Activated naive CD4-positive, alpha-beta T cell treated with anti-CD3 and anti-CD28 coated beads, Interleukin-2, amount 10 ng/mL, durations not matched to agents 7 days and 5 days (primary cell): ENCODE data around the gene AZIN2.
"Not testable (repeated sequence)": the region's sequence is repeated elsewhere in the genome, so short reads cannot be mapped to it uniquely, and the experiment has no call there.

ENCODE experiments used
- CTCF ChIA-PET: fragments of 350-600 bp; sonication (Branson Sonifier 250); formaldehyde crosslinking; loops from one replicate; lab custom pipeline; 2021; ENCODE audit warnings: antibody characterized with exemption; lab: Charles Lee
- DNase-seq: peaks from one replicate; pipeline ENCODE4 v3.0.0-alpha.2; 2020
- H3K27ac Mint-ChIP-seq: one replicate; pipeline ENCODE4 v1.8.0; 2021; ENCODE audit warnings: mild to moderate bottlenecking, moderate library complexity, mixed read lengths
- H3K27me3 Mint-ChIP-seq: one replicate; pipeline ENCODE4 v1.8.0; 2021; ENCODE audit warnings: mild to moderate bottlenecking, mixed read lengths
- H3K36me3 Mint-ChIP-seq: one replicate; pipeline ENCODE4 v1.8.0; 2021; ENCODE audit warnings: mixed read lengths
- H3K4me1 Mint-ChIP-seq: one replicate; pipeline ENCODE4 v1.8.0; 2021; ENCODE audit warnings: mixed read lengths
- H3K4me3 Mint-ChIP-seq: one replicate; pipeline ENCODE4 v1.8.0; 2021; ENCODE audit warnings: mild to moderate bottlenecking, moderate library complexity, mixed read lengths
- H3K9me3 Mint-ChIP-seq: one replicate; pipeline ENCODE4 v1.8.0; 2021; ENCODE audit warnings: mixed read lengths

The AZIN2 gene

GRCh38 chr1:33068108-33068507 lies 12.8 kb upstream of the AZIN2 start:
- H3K27me3 Mint-ChIP-seq, result peaks cover 46% of the 10 kb centered on the region
- H3K27ac Mint-ChIP-seq, CTCF ChIA-PET, DNase-seq, H3K36me3 Mint-ChIP-seq, H3K4me1 Mint-ChIP-seq, H3K4me3 Mint-ChIP-seq: not testable (repeated sequence)
- H3K9me3 Mint-ChIP-seq, result peaks cover 36% of the 10 kb centered on the region

- CTCF ChIA-PET, result interaction anchor here (1.7 kb wide), 1 partner anchor 15 kb away, joined by 5 read pairs; no protein-coding TSS in a partner anchor
- no peak overlapping the region for H3K27ac Mint-ChIP-seq
- no peaks in the 10 kb centered on the region for H3K36me3 Mint-ChIP-seq
- H3K9me3 Mint-ChIP-seq, result peaks cover 11% of the 10 kb centered on the region
- H3K27me3 Mint-ChIP-seq, result peaks cover 42% of the 10 kb centered on the region
- H3K4me1 Mint-ChIP-seq, result peaks cover 4% of the 10 kb centered on the region
- no peak for DNase-seq
- H3K4me3 Mint-ChIP-seq, result no peak overlapping the region
Observed at GRCh38 chr1:33070628-33071027, 10.3 kb upstream of the AZIN2 start.

- no peak for DNase-seq
- Mint-ChIP-seq H3K36me3 (no peaks in the 10 kb centered on the region), H3K4me1 (peaks cover 4% of the 10 kb centered on the region), H3K27ac (no peak overlapping the region), H3K4me3 (no peak overlapping the region), H3K9me3 (no peaks in the 10 kb centered on the region), H3K27me3 (peaks cover 42% of the 10 kb centered on the region)
- CTCF ChIA-PET, result interaction anchor here (1.7 kb wide), 1 partner anchor 16 kb away, joined by 5 read pairs; no protein-coding TSS in a partner anchor
Observed at GRCh38 chr1:33072707-33073106, 8.2 kb upstream of the AZIN2 start.

- DNase-seq, result no peak
- H3K36me3 Mint-ChIP-seq, result no peaks in the 10 kb centered on the region
- peaks cover 33% of the 10 kb centered on the region for H3K27me3 Mint-ChIP-seq
- CTCF ChIA-PET, result interaction anchor here (1.6 to 1.9 kb wide), 3 partner anchors 17 to 142 kb away, joined by 4 to 5 read pairs (median 5); no protein-coding TSS in a partner anchor
- H3K9me3 Mint-ChIP-seq, result no peaks in the 10 kb centered on the region
- H3K4me1 Mint-ChIP-seq, result peaks cover 4% of the 10 kb centered on the region
- H3K4me3 Mint-ChIP-seq, result no peak overlapping the region
- H3K27ac Mint-ChIP-seq, result no peak overlapping the region
Observed at GRCh38 chr1:33074193-33074945, 6.6 kb upstream of the AZIN2 start.

- Mint-ChIP-seq H3K4me1 (peaks cover 24% of the 10 kb centered on the region), H3K27ac (no peak overlapping the region), H3K27me3 (peaks cover 25% of the 10 kb centered on the region), H3K9me3 (no peaks in the 10 kb centered on the region), H3K36me3 (no peaks in the 10 kb centered on the region), H3K4me3 (no peak overlapping the region)
- CTCF ChIA-PET, result no interaction called here
- DNase-seq, result no peak
Observed at GRCh38 chr1:33078030-33078591, 2.8 kb upstream of the AZIN2 start.

- peaks cover 26% of the 10 kb centered on the region for H3K4me1 Mint-ChIP-seq
- H3K36me3 Mint-ChIP-seq, result no peaks in the 10 kb centered on the region
- H3K4me3 Mint-ChIP-seq, result peak overlapping the region; percentile 73
- CTCF ChIA-PET, result interaction anchor here (0.9 to 1.7 kb wide), 6 partner anchors 15 to 368 kb away, joined by 3 to 4 read pairs (median 4); no protein-coding TSS in a partner anchor
- no peak overlapping the region for H3K27ac Mint-ChIP-seq
- no peak for DNase-seq
- no peaks in the 10 kb centered on the region for H3K9me3 Mint-ChIP-seq
- peaks cover 32% of the 10 kb centered on the region for H3K27me3 Mint-ChIP-seq
Observed at GRCh38 chr1:33080373-33080772, 580 bp upstream of the AZIN2 start.

GRCh38 chr1:33081554-33082305 lies 777 bp downstream of the AZIN2 start:
- H3K27ac Mint-ChIP-seq, result peak overlapping the region; percentile 30
- H3K27me3 Mint-ChIP-seq, result peaks cover 37% of the 10 kb centered on the region
- H3K36me3 Mint-ChIP-seq, result no peaks in the 10 kb centered on the region
- H3K9me3 Mint-ChIP-seq, result no peaks in the 10 kb centered on the region
- CTCF ChIA-PET, result interaction anchor here (1.1 to 5.6 kb wide), 3 partner anchors 33 to 205 kb away, joined by 4 to 35 read pairs (median 4); no protein-coding TSS in a partner anchor
- peak overlapping the region; percentile 73 for H3K4me3 Mint-ChIP-seq
- H3K4me1 Mint-ChIP-seq, result peaks cover 28% of the 10 kb centered on the region
- DNase-seq, result peak; percentile 33

- H3K9me3 Mint-ChIP-seq, result no peaks in the 10 kb centered on the region
- H3K36me3 Mint-ChIP-seq, result no peaks in the 10 kb centered on the region
- peaks cover 37% of the 10 kb centered on the region for H3K27me3 Mint-ChIP-seq
- peaks cover 32% of the 10 kb centered on the region for H3K4me1 Mint-ChIP-seq
- H3K4me3 Mint-ChIP-seq, result peak overlapping the region; percentile 32
- H3K27ac Mint-ChIP-seq, result no peak overlapping the region
- no peak for DNase-seq
- CTCF ChIA-PET, result interaction anchor here (1.0 to 5.6 kb wide), 8 partner anchors 11 to 221 kb away, joined by 3 to 68 read pairs (median 4); no protein-coding TSS in a partner anchor
Observed at GRCh38 chr1:33082575-33083108, 1.7 kb downstream of the AZIN2 start.

- peaks cover 48% of the 10 kb centered on the region for H3K4me1 Mint-ChIP-seq
- H3K27me3 Mint-ChIP-seq, result peaks cover 37% of the 10 kb centered on the region
- no peaks in the 10 kb centered on the region for H3K36me3 Mint-ChIP-seq
- H3K9me3 Mint-ChIP-seq, result no peaks in the 10 kb centered on the region
- H3K4me3 Mint-ChIP-seq, result no peak overlapping the region
- CTCF ChIA-PET, result interaction anchor here (1.1 to 5.6 kb wide), 5 partner anchors 10 to 210 kb away, joined by 3 to 68 read pairs (median 7); no protein-coding TSS in a partner anchor
- DNase-seq, result no peak
- no peak overlapping the region for H3K27ac Mint-ChIP-seq
Observed at GRCh38 chr1:33085332-33085731, 4.4 kb downstream of the AZIN2 start.

- Mint-ChIP-seq H3K27ac (no peak overlapping the region), H3K36me3 (no peaks in the 10 kb centered on the region), H3K27me3 (peaks cover 29% of the 10 kb centered on the region), H3K9me3 (no peaks in the 10 kb centered on the region), H3K4me3 (no peak overlapping the region), H3K4me1 (peaks cover 39% of the 10 kb centered on the region)
- DNase-seq, result peak; percentile 64
- CTCF ChIA-PET, result interaction anchor here (0.6 to 5.6 kb wide), 16 partner anchors 9 to 215 kb away, joined by 3 to 68 read pairs (median 4); no protein-coding TSS in a partner anchor
Observed at GRCh38 chr1:33086384-33086850, 5.5 kb downstream of the AZIN2 start.

GRCh38 chr1:33087677-33088076 lies 6.7 kb downstream of the AZIN2 start:
- H3K4me3 Mint-ChIP-seq, result no peak overlapping the region
- H3K36me3 Mint-ChIP-seq, result no peaks in the 10 kb centered on the region
- CTCF ChIA-PET, result interaction anchor here (1.0 to 3.9 kb wide), 7 partner anchors 12 to 216 kb away, joined by 3 to 27 read pairs (median 5); no protein-coding TSS in a partner anchor
- DNase-seq, result no peak
- H3K4me1 Mint-ChIP-seq, result peaks cover 36% of the 10 kb centered on the region
- peaks cover 17% of the 10 kb centered on the region for H3K27me3 Mint-ChIP-seq
- H3K27ac Mint-ChIP-seq, result no peak overlapping the region
- no peaks in the 10 kb centered on the region for H3K9me3 Mint-ChIP-seq

- DNase-seq, result peak; percentile 40
- Mint-ChIP-seq H3K27ac (peak overlapping the region; percentile 38), H3K4me1 (peaks cover 32% of the 10 kb centered on the region), H3K36me3 (no peaks in the 10 kb centered on the region), H3K4me3 (no peak overlapping the region), H3K9me3 (no peaks in the 10 kb centered on the region), H3K27me3 (peaks cover 18% of the 10 kb centered on the region)
- CTCF ChIA-PET, result interaction anchor here (1.0 to 3.9 kb wide), 7 partner anchors 11 to 217 kb away, joined by 3 to 27 read pairs (median 5); no protein-coding TSS in a partner anchor
Observed at GRCh38 chr1:33088119-33088906, 7.4 kb downstream of the AZIN2 start.

GRCh38 chr1:33089457-33089856 lies 8.5 kb downstream of the AZIN2 start:
- Mint-ChIP-seq H3K36me3 (no peaks in the 10 kb centered on the region), H3K9me3 (no peaks in the 10 kb centered on the region), H3K27ac (no peak overlapping the region), H3K4me3 (no peak overlapping the region), H3K27me3 (peaks cover 13% of the 10 kb centered on the region), H3K4me1 (peaks cover 32% of the 10 kb centered on the region)
- CTCF ChIA-PET, result interaction anchor here (2.6 to 3.9 kb wide), 3 partner anchors 10 to 213 kb away, joined by 13 to 27 read pairs (median 16); no protein-coding TSS in a partner anchor
- no peak for DNase-seq
